Measurements from ENCODE around the gene AURKA. TPM values are rescaled to one million over a fixed set of nuclear protein-coding genes. Genes with fewer than 3 reads are reported as not detected.
"Not testable (repeated sequence)": the region's sequence is repeated elsewhere in the genome, so short reads cannot be mapped to it uniquely, and the experiment has no call there.

The AURKA gene
- polyA plus RNA-seq, 10 donors: 6.6 to 12.0 (median 9.5) TPM

DNA sequence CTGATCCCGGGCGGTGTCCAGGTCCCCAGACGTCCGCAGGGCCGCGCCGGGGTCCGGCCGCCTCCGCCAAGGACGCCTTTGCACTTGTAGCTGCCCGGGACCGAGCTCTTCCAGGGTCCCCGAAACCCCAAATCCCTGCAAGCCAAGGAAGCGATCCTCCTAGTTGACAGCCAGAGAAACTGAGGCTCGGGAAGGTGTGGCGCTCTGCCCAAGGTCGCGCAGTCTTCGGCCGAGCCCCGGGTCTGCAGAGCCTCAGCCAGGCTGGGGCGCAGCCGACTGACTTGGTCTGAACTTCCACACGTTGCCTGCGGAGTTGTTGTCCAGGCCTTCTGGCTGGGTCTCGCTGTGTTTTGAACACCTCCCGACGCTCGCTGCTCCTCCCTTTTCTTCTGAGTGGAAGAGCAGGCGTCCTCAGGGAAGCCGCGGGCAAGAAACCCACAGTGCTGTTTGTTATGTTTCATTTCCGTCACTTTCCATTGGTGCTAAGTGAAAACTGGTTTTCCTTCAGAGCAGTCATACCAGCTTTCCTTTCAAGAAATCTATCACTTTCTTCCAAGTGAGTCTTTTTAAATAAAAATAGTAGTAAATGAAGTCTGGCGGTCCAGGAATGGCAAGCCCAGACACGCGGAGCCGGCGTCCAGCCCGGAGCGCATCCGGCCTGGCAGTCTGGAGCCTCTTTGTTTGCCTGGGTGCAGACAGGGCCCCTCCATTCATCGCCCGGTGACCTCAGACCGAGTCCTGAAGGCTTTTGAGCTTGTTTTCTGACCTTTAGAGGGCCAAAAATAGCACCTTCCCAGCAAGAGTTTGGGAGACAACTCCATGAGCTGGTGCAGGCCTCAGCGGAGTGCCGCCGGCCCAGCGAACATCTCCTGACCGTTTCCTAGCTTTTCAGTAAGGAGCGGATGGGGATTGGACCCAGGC, 32.5 kb downstream of the AURKA start:
- peak; percentile 45 to 88 (median 73) for DNase-seq

DNA sequence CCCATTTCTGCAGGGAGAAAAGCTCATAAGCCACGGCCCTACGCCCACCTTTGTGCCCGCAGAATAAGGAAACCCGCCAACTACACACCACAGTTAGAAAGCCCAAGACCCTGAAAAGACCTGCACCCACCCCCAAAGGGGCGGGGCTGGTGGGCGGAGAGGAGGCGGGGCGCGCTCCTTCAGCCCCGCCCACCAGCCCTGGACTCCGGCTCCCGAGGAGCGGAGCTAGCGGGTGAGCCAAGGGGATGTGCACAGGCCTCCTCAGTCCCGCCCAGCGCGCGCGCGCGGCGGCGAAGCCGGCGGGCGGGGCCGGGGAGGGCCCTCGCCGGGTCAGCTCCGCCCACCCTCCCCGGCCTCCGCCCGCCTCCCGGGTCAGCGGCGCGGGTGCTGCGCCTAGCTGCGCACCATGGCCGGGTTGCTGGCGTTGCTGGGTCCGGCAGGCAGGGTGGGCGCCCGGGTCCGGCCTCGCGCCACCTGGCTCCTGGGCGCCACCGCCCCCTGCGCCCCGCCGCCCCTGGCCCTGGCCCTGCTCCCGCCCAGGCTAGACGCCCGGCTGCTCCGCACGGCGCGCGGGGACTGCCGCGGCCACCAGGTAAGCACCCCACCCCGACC, 33.3 kb downstream of the AURKA start, which contains the start of gene FAM210B:
TSS of gene FAM210B (plus strand) at position 375 of the 612 bp plus-strand sequence. CDS start at position 407, 32 bp downstream.
- peak; percentile 90 to 94 (median 93) for DNase-seq

DNA sequence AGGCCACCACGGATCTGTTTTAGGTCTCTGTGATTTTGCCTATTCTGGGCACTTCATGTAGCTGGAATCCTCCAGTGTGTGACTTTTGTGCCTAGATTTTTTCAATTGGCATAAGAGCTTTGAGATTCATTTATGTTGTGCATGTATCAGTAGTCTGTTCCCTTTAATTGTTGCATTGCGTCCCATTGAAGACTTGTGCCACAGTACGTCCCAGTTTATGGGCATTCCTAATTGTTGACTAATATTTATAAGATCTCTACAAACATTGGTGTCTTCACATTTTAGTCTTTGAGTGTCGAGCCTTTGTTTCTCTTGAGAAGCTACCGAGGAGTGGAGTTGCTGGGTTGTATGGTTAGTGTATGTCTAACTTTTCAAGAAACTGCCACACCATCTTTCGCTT, 33.9 kb downstream of the AURKA start:
- no peak for DNase-seq

DNA sequence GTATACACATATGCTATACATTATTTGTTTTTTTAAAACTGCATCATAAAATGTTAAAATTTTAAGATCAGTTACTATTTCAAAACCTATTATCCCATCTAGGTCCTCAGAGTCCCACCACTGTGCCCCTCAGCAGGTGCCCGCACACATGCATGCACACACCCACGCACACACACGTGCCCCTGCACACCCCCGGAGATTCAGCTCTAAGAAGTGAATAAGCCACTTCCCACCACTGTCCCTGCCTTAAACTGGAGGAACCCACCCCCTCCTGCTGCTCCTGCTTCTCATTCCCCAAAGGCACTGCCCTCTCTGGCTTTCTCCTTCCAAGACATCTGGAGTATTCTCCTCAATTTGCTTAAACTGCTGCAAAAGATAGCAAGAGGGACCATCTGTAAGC, 38.7 kb downstream of the AURKA start:
- DNase-seq: no peak

DNA sequence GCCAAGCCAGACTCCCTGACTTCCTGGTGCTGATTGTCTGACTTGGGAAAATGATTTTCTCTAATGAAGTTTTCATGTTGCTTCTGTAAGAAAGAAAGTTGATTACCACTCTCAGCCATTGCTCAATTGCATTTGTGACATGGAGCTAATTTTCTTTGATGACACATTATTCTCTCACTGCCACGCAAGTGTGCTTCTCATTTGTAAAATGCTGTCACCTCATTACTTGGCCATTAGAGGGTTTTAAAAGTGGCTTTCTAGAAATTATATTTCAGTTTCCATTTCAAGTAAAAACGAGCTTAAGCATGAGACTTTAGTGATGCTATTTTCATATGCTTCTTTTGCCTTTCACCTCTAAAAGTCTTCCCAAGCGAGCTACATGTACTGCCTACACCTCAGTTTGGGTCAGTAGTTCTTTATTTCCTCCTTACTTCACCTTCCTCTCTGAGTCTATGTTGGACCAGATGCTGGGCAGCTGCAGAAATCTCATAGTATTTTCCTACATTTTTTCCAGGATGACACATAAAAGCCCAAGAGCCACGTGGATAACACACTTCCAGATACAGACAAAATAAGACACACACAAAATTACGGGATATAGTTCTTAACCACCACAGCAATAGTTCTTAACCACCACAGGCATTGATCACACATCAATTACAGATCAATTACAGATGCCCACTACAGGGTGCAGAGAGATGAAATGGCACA, 39.5 kb downstream of the AURKA start:
- no peak for DNase-seq

DNA sequence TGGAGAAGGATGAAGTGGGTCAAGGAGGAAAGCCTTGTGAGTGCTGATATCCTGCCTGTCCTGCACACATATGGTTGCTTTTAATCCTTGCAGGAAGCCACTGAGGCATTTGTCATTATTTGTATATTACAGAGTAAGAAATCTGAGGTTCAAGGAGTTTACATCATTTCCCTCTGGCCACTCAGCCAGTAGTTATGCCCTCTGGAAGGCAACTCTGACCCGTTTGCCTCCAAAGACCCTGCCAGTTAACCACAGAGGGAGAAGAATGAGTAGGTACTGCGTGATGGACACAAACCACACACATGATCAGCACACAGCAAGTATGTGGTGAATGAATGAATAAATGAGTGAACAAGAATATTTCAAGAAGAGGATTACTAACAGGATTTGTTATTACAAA, 41.2 kb downstream of the AURKA start:
- no peak for DNase-seq

DNA sequence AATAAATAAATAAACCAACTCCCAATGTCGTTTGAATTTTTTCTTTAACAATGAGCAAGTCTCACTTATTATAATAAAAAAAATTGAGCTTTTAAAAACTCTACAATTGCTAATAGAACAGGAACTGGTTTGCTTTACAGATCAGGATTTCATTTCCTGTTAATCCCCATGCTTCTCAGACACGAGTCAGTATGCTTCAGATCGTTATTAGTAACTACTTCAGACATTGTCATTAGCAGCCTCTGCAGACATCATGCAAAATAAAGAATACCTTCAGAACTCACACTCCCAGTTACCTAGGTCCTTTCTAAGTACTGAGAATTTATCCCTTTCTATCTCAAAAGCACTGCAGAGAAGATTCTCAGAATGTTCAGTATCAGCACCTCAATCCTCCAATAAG, 43.3 kb downstream of the AURKA start:
- no peak for DNase-seq

DNA sequence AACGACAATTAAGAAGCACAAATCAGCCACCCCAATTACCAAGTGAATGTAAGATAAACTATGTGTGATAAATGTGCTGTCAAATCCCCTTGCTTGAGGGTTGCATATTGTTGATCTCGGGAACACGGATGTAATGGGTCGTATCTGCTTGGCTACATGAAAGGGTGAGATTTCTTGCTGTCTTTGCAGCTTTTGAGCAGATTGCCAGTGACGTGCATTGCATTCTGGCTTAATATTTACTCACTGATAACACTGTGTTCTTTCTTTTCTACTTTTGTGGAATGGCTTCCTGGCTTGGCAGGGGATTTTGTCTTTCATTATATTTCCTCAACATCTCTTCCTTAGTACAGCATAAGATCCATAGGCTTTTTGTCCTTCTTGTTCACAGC, 43.7 kb downstream of the AURKA start:
- DNase-seq: no peak

DNA sequence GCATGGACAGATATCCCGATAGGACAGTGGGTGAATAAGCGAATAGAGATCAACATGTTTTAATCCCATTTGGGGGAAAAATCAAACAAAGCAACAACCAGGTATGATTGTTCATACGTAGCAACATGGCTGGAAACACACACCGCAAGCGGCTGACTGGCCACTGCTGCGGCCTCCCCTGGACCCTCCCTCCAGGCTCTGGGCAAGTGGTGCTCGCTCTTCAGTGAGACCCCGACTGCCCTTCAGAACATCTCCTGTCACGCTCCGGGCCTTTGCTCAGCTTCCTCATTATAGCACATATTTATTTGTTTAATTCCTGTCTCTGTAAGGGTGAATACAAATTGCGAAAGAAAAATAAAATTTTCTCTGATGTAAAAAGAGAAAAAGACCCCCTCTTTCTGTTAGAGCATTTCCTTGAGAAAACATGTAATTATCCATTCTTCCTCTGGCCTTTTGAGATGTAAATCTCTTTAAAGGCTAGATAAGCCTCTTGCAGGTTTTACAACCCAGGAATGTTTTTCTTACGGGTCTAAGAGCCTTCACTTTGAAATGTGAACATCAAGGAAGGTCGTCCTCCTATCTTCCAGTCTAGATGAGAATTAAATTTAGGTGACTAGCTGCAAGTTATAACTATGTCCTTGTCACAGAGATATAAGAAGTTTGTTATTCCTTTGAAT, 44.2 kb downstream of the AURKA start:
- DNase-seq: no peak

DNA sequence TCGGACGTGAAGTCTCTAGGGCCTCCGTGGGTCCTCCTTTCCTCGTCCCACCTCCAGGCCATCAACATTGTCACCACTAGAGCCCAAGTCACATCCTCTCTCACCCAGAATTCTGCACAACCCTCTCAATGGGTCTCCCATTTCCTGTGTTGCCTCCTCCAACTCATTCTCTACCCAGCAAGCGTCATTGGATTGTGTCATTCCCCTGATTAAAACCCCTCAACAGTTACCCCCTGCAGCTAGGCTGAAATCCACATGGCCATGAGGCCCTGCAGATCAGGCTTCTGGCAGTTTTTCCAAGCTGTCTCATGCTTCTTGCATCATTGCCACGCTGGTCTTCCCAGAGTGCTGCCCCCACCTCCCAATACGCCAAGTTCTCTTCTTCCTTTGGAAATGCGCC, 46.1 kb downstream of the AURKA start:
- DNase-seq: no peak

DNA sequence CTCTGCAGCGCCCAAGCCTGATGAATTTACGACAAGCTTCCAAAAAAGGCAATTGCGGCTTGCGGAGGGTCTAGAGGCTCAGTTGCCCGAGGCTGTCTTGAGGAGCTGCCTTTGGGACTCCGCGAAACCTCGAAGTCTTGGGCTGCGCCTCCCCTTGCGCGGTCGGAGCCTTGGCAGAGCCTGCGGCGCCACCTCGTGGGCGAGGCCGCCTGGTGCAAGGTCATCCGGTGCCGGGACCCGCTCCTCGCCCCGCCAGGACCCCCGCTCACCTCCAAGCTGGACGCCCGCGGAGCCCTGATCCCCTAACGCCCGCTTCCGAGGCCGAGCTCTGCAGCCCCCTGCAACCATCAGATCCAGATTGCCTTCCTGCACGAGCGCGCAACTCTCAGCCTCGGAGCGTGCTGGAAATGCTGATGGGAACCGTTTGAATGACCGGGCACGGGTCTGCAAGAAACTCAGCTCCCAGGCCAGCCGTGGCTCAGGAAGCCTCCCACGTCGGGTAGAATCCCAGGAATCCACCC, 48.1 kb downstream of the AURKA start:
- DNase-seq: peak in 2 of 3 donors; percentile 14 to 55

DNA sequence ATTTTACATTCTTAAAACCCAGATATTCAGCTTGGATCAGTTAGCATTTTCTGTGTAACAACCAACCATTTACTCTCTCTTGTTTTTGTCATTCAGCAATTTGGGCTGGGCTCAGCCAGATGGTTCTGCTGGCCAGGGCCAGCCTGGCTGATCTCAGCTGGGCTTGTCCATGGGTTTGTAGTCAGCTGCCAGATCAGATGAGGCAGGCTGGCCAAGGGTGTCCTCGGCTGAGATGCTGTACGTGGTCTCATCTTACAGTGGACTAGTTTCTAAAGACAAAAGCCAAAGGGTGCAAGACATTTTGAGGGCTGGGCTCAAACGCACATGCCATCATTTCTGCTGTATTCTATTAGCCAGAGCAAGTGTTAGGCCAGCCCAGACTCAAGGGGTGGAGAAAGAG, 49.2 kb downstream of the AURKA start:
- no peak for DNase-seq

DNA sequence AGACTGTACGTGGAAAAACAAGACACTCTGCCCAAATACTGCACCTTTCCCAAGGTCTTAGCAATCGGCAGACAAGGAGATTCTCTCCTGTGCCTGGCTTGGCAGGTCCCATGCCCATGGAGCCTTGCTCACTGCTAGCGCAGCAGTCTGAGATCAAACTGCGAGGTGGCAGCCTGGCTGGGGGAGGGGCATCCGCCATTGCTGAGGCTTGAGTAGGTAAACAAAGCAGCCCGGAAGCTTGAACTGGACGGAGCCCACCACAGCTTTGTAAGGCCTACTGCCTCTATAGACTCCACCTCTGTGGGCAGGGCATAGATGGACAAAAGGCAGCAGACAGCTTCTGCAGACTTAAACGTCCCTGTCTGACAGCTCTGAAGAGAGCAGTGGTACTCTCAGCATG, 55.3 kb downstream of the AURKA start:
- not testable (repeated sequence) for DNase-seq

DNA sequence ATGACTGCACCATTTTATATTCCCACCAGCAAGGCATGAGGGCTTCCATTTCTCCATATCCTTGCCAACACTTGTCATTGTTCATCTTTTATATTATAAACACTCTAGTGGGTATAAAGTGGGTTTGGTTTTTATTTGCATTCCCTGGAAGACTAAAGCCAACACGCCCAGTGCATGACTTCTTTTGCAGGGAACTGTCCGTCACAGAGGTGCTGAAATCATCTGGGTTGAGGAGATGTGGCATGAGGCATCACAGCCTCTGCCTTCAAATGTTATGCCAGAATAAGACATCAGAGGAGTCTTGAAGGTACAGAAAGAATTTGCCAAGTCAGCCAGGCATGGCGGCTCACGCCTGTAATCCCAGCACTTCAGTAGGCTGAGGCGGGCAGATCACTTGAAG, 63.2 kb downstream of the AURKA start:
- peak; percentile 16 to 38 (median 36) for DNase-seq

DNA sequence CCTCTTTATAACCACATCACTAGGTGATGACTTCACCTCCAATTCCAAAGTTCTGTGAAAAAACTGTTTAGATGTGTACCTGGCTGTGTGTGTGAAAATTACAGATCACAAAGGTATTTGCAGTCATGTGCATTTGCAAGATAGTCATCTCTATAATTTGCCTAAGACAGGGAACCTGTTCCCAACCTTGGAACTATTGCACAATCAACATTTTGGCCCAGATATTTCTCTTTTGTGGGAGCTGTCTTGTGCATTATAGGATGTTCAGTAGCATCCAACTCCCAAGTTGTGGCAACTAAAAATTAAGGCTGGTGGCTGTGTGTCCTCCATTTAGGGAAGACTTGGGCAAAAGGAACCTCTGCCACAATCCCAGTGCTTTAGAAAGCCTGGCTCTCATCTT, 67.2 kb downstream of the AURKA start:
- no peak for DNase-seq

DNA sequence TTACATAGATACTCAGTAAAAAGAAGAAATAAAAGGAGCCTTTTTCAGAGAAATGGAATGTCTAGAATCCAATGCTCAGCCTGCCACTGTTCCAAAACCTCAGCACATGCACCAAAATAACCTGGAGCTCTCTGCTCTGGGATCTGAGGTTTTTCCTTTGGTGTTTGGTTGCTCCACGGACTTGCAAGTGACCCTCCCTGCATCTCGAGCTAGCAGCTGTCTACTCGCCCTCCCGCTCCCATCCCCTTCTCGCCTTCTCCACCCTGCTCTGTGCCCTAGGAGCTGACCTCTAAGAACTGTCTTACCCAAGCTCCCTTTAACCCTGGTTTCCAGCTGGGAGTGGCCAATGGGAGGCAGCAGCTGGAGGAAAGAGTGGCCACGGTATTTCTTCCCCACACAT, 68.4 kb downstream of the AURKA start:
- no peak for DNase-seq

DNA sequence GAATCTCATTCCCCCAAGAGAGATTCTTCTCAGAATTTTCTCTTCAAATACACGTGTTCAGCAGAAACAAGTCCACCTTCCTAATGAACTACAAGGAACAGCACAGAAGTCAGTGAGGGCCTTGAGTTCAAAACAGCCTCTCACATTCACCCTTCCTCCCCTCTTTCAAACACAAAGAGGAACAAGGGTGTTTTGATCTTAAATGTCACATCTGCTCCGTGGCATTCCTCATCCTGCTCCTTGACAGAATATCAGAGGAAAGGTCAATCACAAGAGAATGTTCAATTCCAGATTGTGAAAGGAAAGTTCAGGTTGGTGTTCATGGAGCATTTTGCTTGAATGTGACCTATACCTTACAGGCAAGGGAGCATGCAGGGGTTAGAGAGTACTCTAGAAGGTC, 68.8 kb downstream of the AURKA start:
- no peak for DNase-seq

DNA sequence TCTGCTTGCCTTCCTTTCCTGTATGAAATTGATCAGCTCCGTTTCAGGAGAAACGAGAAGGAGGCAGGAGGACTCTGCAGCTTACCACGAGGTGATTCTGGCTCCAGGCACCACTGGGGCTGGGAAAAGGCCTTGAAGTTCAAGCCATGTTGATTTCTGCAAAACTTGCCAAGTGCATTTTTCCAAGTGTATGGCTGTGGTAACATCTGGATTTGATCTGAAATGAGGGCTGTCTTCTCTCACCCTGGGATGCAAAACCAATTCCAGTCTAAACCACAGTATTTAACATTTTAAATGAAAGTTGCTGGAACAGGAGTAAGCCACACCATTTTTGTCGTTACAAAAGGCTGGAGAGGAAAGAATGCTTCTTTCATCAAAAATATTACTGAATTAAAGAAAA, 69.3 kb downstream of the AURKA start:
- peak; percentile 1 to 20 (median 6) for DNase-seq

Measured in muscle of back (tissue), 11 donors.